Cortex of kidney (tissue), 1 donor: ENCODE data around the gene ZRANB3.
"Not testable (repeated sequence)": the region's sequence is repeated elsewhere in the genome, so short reads cannot be mapped to it uniquely, and the experiment has no call there.

Experiments used
- DNase-seq: peaks from one replicate; lab custom pipeline; 2025; lab: John Stamatoyannopoulos, UW

The ZRANB3 gene

DNA sequence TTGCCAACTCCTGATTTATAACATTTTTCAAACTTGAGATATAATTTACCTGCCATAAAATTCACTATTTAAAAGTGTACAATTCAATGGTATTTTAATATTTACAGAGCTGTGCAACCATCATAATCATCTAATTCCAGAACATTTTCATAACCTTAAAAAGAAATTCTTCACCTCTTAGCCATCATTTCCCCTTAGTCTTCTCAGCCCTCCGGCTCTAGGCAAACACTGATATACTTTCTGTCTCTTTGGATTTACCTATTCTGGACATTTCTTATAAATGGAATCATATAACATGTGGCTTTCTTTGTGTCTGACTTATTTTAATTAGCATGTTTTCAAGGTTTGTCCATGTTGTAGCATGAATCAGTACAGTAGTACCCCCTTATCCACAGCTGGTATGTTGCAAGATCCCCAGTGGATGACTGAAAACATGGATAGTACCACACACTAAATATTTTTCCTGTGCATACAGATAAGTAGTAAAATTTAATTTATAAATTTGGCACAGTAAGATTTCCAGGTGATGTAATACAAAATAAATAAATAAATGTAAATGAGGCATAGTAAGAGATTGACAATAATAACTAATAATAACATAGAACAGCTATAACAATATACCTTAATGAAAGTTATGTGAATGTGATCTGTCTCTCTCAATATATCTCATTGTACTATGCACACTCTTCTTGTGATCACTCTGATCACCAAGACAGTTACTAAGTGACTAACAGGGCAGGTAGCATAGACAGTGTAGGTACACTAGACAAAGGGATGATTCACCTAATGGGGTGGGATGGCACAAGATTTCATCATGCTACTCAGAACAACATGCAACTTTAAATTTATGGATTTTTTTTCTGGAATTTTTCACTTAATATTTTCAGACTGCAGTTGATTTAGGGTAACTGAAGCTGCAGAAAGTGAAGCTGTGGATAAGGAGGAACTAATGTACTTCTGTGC, 405.8 kb downstream of the ZRANB3 start:
- DNase-seq: no peak

DNA sequence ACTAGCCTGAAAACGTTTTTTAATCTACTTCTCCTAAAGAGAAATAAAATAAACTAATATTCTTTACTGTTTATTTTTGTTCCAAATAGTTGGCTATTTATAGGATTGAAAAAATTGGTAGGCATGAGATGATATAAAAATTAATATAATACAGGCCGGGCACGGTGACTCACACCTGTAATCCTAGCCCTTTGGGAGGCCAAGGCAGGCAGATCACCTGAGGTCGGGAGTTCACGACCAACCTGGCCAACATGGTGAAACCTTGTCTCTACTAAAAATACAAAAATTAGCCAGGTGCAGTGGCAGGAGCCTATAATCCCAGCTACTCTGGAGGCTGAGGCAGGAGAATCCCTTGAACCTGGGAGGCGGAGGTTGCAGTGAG, 409.4 kb downstream of the ZRANB3 start:
- DNase-seq: not testable (repeated sequence)

- DNase-seq: no peak
Measured at GRCh38 chr2:135121016-135121657, 409.9 kb downstream of the ZRANB3 start.

GRCh38 chr2:135119582-135119981, 411.4 kb downstream of the ZRANB3 start:
- DNase-seq: no peak

DNA sequence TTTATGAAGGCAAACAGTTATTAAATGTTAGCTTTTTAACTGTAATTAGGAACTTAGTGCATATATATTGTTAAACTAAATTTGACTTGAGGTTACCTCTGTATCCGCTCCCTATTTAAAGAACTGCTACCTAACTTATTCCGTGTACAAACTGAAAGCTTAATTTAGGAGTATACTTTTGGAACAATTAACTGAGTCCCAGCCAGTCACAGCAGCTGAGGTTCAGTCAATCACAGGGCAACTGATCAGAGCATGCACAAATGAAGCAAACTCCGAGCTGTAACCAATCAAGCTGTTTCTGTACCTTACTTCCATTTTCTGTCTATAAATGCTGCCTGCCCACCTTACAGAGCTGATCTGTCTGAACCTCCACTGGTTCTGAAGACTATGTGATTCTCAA, 417.7 kb downstream of the ZRANB3 start:
- DNase-seq: no peak

DNA sequence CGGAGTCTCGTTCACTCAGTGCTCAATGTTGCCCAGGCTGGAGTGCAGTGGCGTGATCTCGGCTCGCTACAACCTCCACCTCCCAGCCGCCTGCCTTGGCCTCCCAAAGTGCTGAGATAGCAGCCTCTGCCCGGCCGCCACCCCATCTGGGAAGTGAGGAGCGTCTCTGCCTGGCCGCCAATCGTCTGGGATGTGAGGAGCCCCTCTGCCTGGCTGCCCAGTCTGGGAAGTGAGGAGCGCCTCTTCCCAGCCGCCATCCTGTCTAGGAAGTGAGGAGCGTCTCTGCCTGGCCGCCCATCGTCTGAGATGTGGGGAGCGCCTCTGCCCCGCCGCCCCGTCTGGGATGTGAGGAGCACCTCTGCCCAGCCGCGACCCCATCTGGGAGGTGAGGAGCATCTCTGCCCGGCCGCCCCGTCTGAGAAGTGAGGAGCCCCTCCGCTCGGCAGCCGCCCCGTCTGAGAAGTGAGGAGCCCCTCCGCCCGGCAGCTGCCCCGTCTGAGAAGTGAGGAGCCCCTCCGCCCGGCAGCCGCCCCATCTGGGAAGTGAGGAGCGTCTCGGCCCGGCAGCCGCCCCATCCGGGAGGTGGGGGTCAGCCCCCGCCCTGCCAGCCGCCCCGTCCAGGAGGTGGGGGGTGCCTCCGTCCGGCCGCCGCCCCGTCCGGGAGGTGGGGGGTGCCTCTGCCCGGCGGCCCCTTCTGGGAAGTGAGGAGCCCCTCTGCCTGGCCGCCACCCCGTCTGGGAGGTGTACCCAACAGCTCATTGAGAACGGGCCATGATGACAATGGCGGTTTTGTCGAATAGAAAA, 425.3 kb downstream of the ZRANB3 start:
- DNase-seq: not testable (repeated sequence)

DNA sequence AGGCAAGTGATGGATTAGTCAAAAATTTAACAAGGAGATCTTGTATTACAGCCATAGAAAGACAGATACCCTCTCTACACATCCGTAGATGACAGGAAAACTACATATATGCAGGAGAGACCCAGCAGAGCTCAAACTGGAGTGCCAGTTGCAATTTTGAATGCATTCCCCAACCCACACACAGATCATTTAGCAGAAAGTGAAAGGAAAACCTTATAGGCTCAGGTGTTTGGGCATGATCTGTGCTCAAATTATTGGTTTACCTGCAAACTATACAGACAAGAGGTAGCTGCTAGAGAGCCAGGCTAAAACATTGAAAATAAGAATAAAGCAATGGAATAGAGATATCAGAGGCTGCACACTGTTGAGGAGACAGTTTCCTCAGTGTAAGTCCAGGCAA, 427.2 kb downstream of the ZRANB3 start:
- DNase-seq: no peak

- no peak for DNase-seq
Measured at GRCh38 chr2:135099802-135100483, 431.1 kb downstream of the ZRANB3 start.

- DNase-seq: no peak
Measured at GRCh38 chr2:135097532-135098231, 433.3 kb downstream of the ZRANB3 start.

GRCh38 chr2:135096665-135097446, 434.2 kb downstream of the ZRANB3 start:
- DNase-seq: no peak

DNA sequence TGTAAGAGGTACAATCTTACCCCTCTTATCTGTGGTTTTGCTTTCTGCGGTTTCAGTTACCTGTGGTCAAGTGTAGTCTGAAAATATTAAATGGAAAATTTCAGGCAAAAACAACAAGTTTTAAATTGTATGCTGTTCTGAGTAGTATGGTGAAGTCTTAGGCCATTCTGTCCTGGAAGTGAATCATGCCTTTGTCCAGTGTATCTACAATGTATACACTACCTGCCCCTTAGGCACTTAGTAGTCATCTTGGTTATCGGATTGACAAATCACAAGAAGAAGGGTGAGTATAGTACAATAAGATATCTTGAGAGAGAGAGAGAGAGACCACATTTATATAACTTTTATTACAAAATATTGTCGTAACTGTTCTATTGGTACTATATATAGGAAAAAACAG, 435.4 kb downstream of the ZRANB3 start:
- no peak for DNase-seq

- no peak for DNase-seq
Measured at GRCh38 chr2:135094508-135094907, 436.5 kb downstream of the ZRANB3 start.

GRCh38 chr2:135093670-135094330, 437.2 kb downstream of the ZRANB3 start:
- no peak for DNase-seq

DNA sequence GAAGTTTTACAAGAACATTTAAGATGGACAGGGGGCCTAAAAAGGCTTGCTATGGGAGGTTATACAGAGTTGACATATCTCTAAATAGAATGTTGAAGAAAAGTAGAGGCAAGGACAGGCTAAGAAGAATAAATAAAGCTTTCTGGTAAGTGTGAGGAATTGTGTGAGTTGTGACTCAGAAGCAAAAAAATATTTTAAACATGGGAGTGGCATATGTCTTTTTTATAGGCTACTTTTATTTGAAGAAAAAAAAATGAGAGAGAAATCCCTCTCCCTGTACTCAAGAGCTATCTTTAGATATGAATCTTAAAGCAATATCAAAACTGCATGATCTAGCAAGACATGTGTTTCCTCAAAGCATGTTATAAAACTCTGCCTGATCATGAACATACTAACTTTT, 437.8 kb downstream of the ZRANB3 start:
- DNase-seq: no peak

DNA sequence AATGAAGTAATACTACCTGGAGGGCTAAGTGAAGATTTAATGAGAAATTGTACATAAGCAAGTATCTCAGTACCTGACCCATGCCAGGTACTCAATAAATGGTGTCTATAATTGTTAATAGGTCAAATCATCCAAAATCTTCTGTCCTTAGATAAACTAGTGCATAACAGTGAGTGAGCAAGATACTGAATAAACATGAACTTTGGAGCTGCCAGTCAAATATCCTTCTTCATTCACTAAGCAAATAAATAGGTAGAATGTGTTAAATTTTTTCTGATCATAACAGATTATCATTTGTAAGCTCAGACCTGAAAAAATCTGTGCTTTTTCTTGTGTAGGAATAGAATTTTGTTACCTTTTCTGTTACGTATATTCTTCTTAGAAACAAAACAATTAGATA, 439.3 kb downstream of the ZRANB3 start:
- DNase-seq: no peak

DNA sequence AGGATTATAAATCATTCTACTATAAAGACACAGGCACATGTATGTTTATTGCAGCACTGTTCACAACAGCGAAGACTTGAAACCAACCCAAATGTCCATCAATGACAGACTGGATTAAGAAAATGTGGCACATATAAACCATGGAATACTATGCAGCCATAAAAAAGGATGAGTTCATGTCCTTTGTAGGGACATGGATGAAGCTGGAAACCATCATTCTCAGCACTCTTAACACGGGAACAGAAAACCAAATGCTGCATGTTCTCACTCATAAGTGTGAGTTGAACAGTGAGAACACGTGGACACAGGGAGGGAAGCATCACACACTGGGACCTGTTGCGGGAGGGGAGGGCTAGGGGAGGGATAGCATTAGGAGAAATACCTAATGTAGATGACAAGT, 441.4 kb downstream of the ZRANB3 start:
- not testable (repeated sequence) for DNase-seq
